ENCODE measurements around the gene RBX1.

The RBX1 gene

GRCh38 chr22:40928657-40929056 is 22.5 kb upstream of the RBX1 start:
- Histone ChIP-seq H3K9me3 (ENCODE audit: low read depth, low read length) (no peaks in the 10 kb centered on the region), H3K9ac (ENCODE audit: insufficient read length) (no peak overlapping the region), H3K36me3 (ENCODE audit: insufficient read depth, low read length) (peaks cover 38% of the 10 kb centered on the region), H3K27ac (no peak overlapping the region), H3K4me3 (no peak overlapping the region)
- no peak for TF ChIP-seq FOXP2 (optimal IDR thresholded peaks at IDR 0.05; ENCODE audit: control extremely low read depth, extremely low read length, insufficient read depth)
- TF ChIP-seq EZH2 (IDR thresholded peaks at IDR 0.05), result no peak
- TF ChIP-seq POLR2AphosphoS5 (IDR thresholded peaks at IDR 0.05; ENCODE audit: borderline replicate concordance, low read depth, low read length), result no peak
- no peak for DNase-seq (ENCODE audit: low read depth, low spot score)

DNA sequence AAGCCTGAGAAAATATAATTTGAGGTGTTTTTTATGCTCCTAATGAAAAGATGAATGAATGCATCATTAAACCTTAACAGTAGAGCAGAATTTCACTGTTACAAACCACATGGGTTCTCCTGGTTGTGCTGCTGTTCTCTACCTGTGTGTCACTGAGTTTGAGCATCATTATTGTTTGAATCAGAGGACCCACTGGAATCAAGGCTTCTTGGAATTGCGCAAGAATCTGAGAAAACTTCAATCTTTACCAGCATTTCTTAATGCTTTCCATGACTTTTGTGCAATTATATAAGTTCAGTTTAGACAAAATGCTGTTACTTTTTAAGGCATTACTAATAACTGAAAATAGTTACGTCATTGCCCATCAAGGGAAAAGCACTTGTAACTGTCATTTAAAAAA is 18.8 kb upstream of the RBX1 start:
- Histone ChIP-seq H3K27ac (no peak overlapping the region), H3K9ac (ENCODE audit: insufficient read length) (no peak overlapping the region), H3K9me3 (ENCODE audit: low read depth, low read length) (no peaks in the 10 kb centered on the region), H3K36me3 (ENCODE audit: insufficient read depth, low read length) (peaks cover 12% of the 10 kb centered on the region), H3K4me3 (no peak overlapping the region)
- TF ChIP-seq FOXP2 (optimal IDR thresholded peaks at IDR 0.05; ENCODE audit: control extremely low read depth, extremely low read length, insufficient read depth) (no peak), POLR2AphosphoS5 (IDR thresholded peaks at IDR 0.05; ENCODE audit: borderline replicate concordance, low read depth, low read length) (no peak)
- no peak for DNase-seq (ENCODE audit: low read depth, low spot score)

GRCh38 chr22:40939202-40939601 is 12.0 kb upstream of the RBX1 start:
- Histone ChIP-seq H3K27ac (no peak overlapping the region), H3K9me3 (ENCODE audit: low read depth, low read length) (no peaks in the 10 kb centered on the region), H3K4me3 (no peak overlapping the region), H3K9ac (ENCODE audit: insufficient read length) (no peak overlapping the region), H3K36me3 (ENCODE audit: insufficient read depth, low read length) (no peaks in the 10 kb centered on the region; the same call in 1 of the 2 replicates)
- no peak for TF ChIP-seq FOXP2 (optimal IDR thresholded peaks at IDR 0.05; ENCODE audit: control extremely low read depth, extremely low read length, insufficient read depth)
- TF ChIP-seq EZH2 (IDR thresholded peaks at IDR 0.05), result no peak
- no peak for TF ChIP-seq POLR2AphosphoS5 (IDR thresholded peaks at IDR 0.05; ENCODE audit: borderline replicate concordance, low read depth, low read length)
- DNase-seq (ENCODE audit: low read depth, low spot score), result no peak

DNA sequence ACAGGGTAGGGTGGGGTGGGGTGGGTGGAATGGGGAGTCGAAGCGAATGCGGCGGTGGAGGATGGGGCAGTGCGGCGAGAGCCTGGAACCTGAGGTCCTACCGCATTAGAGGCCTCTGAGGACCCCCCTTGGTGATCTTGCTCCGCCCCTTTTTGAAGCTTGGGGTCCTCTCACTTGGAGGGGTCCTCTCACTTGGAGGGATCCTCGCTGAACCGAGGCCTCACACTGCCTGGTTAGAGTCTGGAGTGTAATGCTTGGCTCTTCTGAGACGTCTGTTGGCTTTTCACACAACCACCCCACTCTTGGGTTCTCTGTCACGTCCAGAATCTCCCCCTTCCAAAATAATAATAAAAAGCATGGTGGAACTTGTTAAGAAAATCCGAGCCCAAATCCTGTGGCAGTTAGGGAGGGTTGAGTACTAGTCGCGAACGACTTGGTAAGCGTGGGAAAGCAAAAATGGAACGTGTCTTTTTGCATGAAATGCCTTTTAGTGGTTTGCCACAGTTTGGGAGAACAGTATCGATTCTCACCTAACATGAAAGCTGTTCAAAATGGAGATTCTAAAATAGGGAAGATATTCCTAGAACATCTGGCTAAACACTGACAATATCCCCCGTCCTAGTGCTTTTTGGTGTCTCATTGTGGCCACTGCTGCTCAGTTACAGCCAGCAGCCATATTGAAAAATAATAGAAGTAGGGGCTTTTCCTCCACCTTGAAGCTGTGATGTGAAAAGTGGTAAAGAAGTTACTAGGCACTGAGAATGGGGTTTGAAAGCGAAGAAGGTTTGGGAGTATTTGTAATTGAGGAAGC is 822 bp downstream of the RBX1 start:
- TF ChIP-seq POLR2AphosphoS5 (IDR thresholded peaks at IDR 0.05; ENCODE audit: borderline replicate concordance, low read depth, low read length), result no peak
- no peak for TF ChIP-seq EZH2 (IDR thresholded peaks at IDR 0.05)
- no peak for TF ChIP-seq FOXP2 (optimal IDR thresholded peaks at IDR 0.05; ENCODE audit: control extremely low read depth, extremely low read length, insufficient read depth)
- peak overlapping the region; percentile 80 for H3K27ac ChIP-seq
- no peaks in the 10 kb centered on the region for H3K9me3 ChIP-seq (ENCODE audit: low read depth, low read length)
- peaks cover 29% of the 10 kb centered on the region for H3K36me3 ChIP-seq (ENCODE audit: insufficient read depth, low read length)
- H3K4me3 ChIP-seq, result peak overlapping the region; percentile 99
- no peak for DNase-seq (ENCODE audit: low read depth, low spot score)
- H3K9ac ChIP-seq (ENCODE audit: insufficient read length), result peak overlapping the region; percentile 93

GRCh38 chr22:40953471-40953870 is 2.3 kb downstream of the RBX1 start:
- Histone ChIP-seq H3K9ac (ENCODE audit: insufficient read length) (no peak overlapping the region), H3K27ac (0 out of 2 replicates have a peak overlapping the region, but pooled peaks have one; percentile 0), H3K36me3 (ENCODE audit: insufficient read depth, low read length) (peaks cover 41% of the 10 kb centered on the region), H3K9me3 (ENCODE audit: low read depth, low read length) (no peaks in the 10 kb centered on the region), H3K4me3 (peak overlapping the region; percentile 26)
- TF ChIP-seq FOXP2 (optimal IDR thresholded peaks at IDR 0.05; ENCODE audit: control extremely low read depth, extremely low read length, insufficient read depth) (no peak), POLR2AphosphoS5 (IDR thresholded peaks at IDR 0.05; ENCODE audit: borderline replicate concordance, low read depth, low read length) (no peak), EZH2 (IDR thresholded peaks at IDR 0.05) (no peak)
- DNase-seq (ENCODE audit: low read depth, low spot score), result peak; percentile 24

DNA sequence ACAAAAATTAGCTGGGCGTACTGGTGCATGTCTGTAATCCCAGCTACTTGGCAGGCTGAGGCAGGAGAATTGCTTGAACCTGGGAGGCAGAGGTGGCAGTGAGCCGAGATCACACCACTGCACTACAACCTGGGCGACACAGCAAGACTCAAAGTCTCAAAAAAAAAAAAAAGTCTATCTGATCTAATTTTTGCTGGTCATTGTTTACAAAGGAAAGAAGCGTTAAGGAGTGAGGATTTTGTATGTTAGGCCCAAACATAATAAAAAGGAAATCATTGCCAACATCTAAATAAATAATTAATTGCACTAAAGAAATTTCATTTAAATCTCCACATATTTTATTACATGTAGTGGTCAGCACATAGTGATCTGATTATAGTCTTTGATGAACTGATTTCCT is 2.9 kb downstream of the RBX1 start:
- TF ChIP-seq POLR2AphosphoS5 (IDR thresholded peaks at IDR 0.05; ENCODE audit: borderline replicate concordance, low read depth, low read length) (no peak), EZH2 (IDR thresholded peaks at IDR 0.05) (no peak), FOXP2 (optimal IDR thresholded peaks at IDR 0.05; ENCODE audit: control extremely low read depth, extremely low read length, insufficient read depth) (no peak)
- Histone ChIP-seq H3K27ac (0 out of 2 replicates have a peak overlapping the region, but pooled peaks have one; percentile 0), H3K9ac (ENCODE audit: insufficient read length) (no peak overlapping the region), H3K36me3 (ENCODE audit: insufficient read depth, low read length) (peaks cover 47% of the 10 kb centered on the region), H3K9me3 (ENCODE audit: low read depth, low read length) (no peaks in the 10 kb centered on the region), H3K4me3 (no peak overlapping the region)
- no peak for DNase-seq (ENCODE audit: low read depth, low spot score)

DNA sequence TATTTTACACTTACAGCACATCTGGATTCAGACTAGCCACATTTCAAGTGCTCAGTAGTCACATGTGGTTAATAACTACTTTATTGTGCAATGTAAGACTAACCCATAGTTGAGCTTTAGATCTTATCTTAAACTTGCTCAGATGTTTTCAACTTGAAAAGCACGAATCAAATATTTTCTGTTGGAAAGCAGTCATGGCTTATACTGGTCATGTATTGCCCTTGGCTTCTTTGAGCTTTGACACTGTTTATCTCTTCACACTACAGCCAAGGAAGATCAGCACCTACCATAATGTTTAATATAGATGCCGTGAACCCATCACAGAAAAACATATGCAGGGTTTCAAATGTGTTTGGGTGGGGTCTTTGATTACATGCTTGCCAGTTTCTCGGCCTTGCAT is 4.4 kb downstream of the RBX1 start:
- Histone ChIP-seq H3K4me3 (no peak overlapping the region), H3K36me3 (ENCODE audit: insufficient read depth, low read length) (peaks cover 52% of the 10 kb centered on the region), H3K9me3 (ENCODE audit: low read depth, low read length) (no peaks in the 10 kb centered on the region), H3K27ac (peak overlapping the region; percentile 71), H3K9ac (ENCODE audit: insufficient read length) (no peak overlapping the region)
- TF ChIP-seq POLR2AphosphoS5 (IDR thresholded peaks at IDR 0.05; ENCODE audit: borderline replicate concordance, low read depth, low read length), result no peak
- TF ChIP-seq EZH2 (IDR thresholded peaks at IDR 0.05), result no peak
- no peak for TF ChIP-seq FOXP2 (optimal IDR thresholded peaks at IDR 0.05; ENCODE audit: control extremely low read depth, extremely low read length, insufficient read depth)
- DNase-seq (ENCODE audit: low read depth, low spot score), result peak; percentile 67

DNA sequence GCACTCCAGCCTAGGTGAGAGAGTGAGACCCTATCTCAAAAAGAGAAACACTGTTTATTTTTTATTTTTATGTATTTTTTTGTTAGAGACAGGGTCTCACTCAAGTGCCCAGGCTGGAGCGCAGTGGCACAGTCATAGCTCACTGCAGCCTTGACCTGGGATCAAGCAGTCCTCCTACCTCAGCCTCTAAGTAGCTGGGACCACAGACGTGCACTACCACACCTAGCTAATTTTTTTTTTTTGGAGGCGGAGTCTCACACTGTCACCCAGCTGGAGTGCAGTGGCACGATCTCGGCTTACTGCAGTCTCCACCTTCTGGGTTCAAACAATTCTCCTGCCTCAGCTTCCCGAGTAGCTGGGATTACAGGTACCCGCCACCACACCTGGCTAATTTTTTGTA is 6.4 kb downstream of the RBX1 start:
- Histone ChIP-seq H3K27ac (no peak overlapping the region), H3K4me3 (no peak overlapping the region), H3K9me3 (ENCODE audit: low read depth, low read length) (no peaks in the 10 kb centered on the region), H3K9ac (ENCODE audit: insufficient read length) (no peak overlapping the region), H3K36me3 (ENCODE audit: insufficient read depth, low read length) (peaks cover 66% of the 10 kb centered on the region)
- DNase-seq (ENCODE audit: low read depth, low spot score), result no peak
- TF ChIP-seq FOXP2 (optimal IDR thresholded peaks at IDR 0.05; ENCODE audit: control extremely low read depth, extremely low read length, insufficient read depth) (no peak), POLR2AphosphoS5 (IDR thresholded peaks at IDR 0.05; ENCODE audit: borderline replicate concordance, low read depth, low read length) (no peak), EZH2 (IDR thresholded peaks at IDR 0.05) (no peak)

All from SK-N-MC (cell line).